Spleen (tissue), 11 donors: ENCODE data around the gene CCNY. TPM values are rescaled to one million over a fixed set of nuclear protein-coding genes. Genes with fewer than 3 reads are reported as not detected.

ENCODE experiments used
- DNase-seq: peaks from one replicate; pipeline ENCODE4 v3.0.0-alpha.2; 2020
- H3K27ac ChIP-seq, 8 donors: fragments of 200-600 bp; sonication (generic) in 7 of 8; 1 replicate in 4 of 8; 2 replicates in 4 of 8; pipeline versions ENCODE4 v1.5.0 to v1.8.0; 2016 to 2021; ENCODE audit warnings: inconsistent platforms in 4 of 8, mild to moderate bottlenecking in 4 of 8, moderate library complexity in 1 of 8
- H3K27me3 ChIP-seq, 7 donors: fragments of 200-600 bp; sonication (generic) in 6 of 7; replicated peaks in 1 of 7; 1 replicate in 4 of 7; 2 replicates in 3 of 7; pipeline versions ENCODE4 v1.5.0 to v1.8.0; 2016 to 2021; ENCODE audit warnings: inconsistent platforms in 3 of 7, mild to moderate bottlenecking in 1 of 7
- H3K36me3 ChIP-seq, 6 donors: fragments of 200-600 bp; sonication (generic) in 5 of 6; 1 replicate in 4 of 6; 2 replicates in 2 of 6; pipeline versions ENCODE4 v1.5.0 to v1.8.0; 2016 to 2021; ENCODE audit warnings: inconsistent platforms in 2 of 6
- H3K4me1 ChIP-seq, 6 donors: fragments of 200-600 bp; sonication (generic) in 5 of 6; 1 replicate in 3 of 6; 2 replicates in 3 of 6; pipeline versions ENCODE4 v1.5.0 to v1.8.0; 2016 to 2021; ENCODE audit warnings: inconsistent platforms in 3 of 6
- H3K4me3 ChIP-seq, 8 donors: fragments of 200-600 bp; sonication (generic) in 7 of 8; 1 replicate in 4 of 8; 2 replicates in 4 of 8; pipeline versions ENCODE4 v1.5.0 to v1.8.0; 2016 to 2021; ENCODE audit warnings: inconsistent platforms in 4 of 8, mild to moderate bottlenecking in 4 of 8, moderate library complexity in 2 of 8
- H3K9me3 ChIP-seq, 8 donors: fragments of 200-600 bp; sonication (generic) in 7 of 8; 1 replicate in 4 of 8; 2 replicates in 4 of 8; pipeline versions ENCODE4 v1.5.0 to v1.8.0; 2016 to 2021; ENCODE audit warnings: inconsistent platforms in 4 of 8
- CTCF ChIP-seq, 11 experiments: fragments of 200-600 bp in 7 of 11; fragments of 450-650 bp in 4 of 11; sonication (generic) in 4 of 11; IDR thresholded peaks in 8 of 11; conservative IDR thresholded peaks in 3 of 11; 1 replicate in 7 of 11; 2 replicates in 4 of 11; pipeline versions ENCODE4 v1.4.0 to v1.8.0; 2016 to 2021; ENCODE audit warnings: antibody characterized with exemption in 11 of 11, inconsistent platforms in 4 of 11, mild to moderate bottlenecking in 1 of 11
- POLR2A ChIP-seq, 3 donors: fragments of 450-650 bp; IDR thresholded peaks; one replicate each; pipeline ENCODE4 v1.5.1; 2017; ENCODE audit warnings: antibody characterized with exemption in 3 of 3, mild to moderate bottlenecking in 1 of 3
- POLR2AphosphoS5 ChIP-seq, 3 donors: sonication (generic); formaldehyde crosslinking; IDR thresholded peaks; one replicate each; pipeline ENCODE4 v1.5.1; 2017; ENCODE audit warnings: antibody characterized with exemption in 3 of 3
- WGBS, 5 donors: extraction: QIAGEN DNeasy Blood & Tissue Kit in 3 of 5; methylation state at CpG; one replicate each; pipeline versions ENCODE4 v1.1.5 to v1.1.7; 2013 to 2018; 5-methylcytosine and 5-hydroxymethylcytosine counted together
- intact Hi-C: fragments of 100-400 bp; cut with DNase I; formaldehyde crosslinking; loops from one replicate; pipeline ENCODE4 v1.15.0; 2023; ENCODE audit warnings: low total_unique reads
- polyA plus RNA-seq, 3 donors: library from polyadenylated mRNA; stranded (reverse); fragments of 200-250 nt; gene quantifications; one replicate each; pipeline ENCODE4 v1.2.1, GENCODE V29; 2013
- total RNA-seq, 7 donors: library from RNA; depleted of rRNA in 3 of 7; stranded (reverse); fragments of >200 nt in 3 of 7; fragmentation: NEBNext Ultra II Directional in 4 of 7; extraction: Animal tissue kit (Norgen Biotek cat#: 25700) in 4 of 7; gene quantifications; one replicate each; pipeline versions ENCODE4 v1.1.0 to v1.2.1, GENCODE V29; 2016 to 2021
- donor health status: healthy with polysubstance abuse.
- donor health status: DM: no; HTN: no; CAD: no; lungs with moderate emphysema.
- donor health status: DM: no; HTN: no; CAD: no.
- donor health status: Bipolar disorder and iron deficiency.
- donor health status: healthy.
- donor health status: DM: no; HTN: no; CAD: no.
- donor health status: DM: yes; HTN: yes; CAD: no.

Gene CCNY
- total and polyA plus RNA-seq, 10 donors, result 21.1 to 83.1 (median 52.1) TPM

GRCh38 chr10:35498693-35499092, 162.4 kb downstream of the CCNY start:
- no peaks in the 10 kb centered on the region for H3K9me3 ChIP-seq
- TF ChIP-seq POLR2AphosphoS5 (IDR thresholded peaks at IDR 0.05) (no peak), CTCF (IDR thresholded peaks at IDR 0.05 in 8 of 11, conservative IDR thresholded peaks at IDR 0.05 in 3 of 11) (no peak), POLR2A (IDR thresholded peaks at IDR 0.05) (no peak)
- peaks cover 15 to 72% (median 42%) of the 10 kb centered on the region in 6 donors for H3K4me1 ChIP-seq
- H3K27me3 ChIP-seq, result no peaks in the 10 kb centered on the region
- H3K36me3 ChIP-seq, result peaks cover 0 to 22% (median 0%) of the 10 kb centered on the region in 6 donors
- no peak overlapping the region for H3K4me3 ChIP-seq
- intact Hi-C loops, result no loop called here
- H3K27ac ChIP-seq, result peak overlapping the region in 4 of 8 donors; percentile 0 to 46 (median 18)
- whole genome bisulfite sequencing, 5 donors, result 81 to 94% (median 89%) methylated on average over 5 of the region's 5 CpGs
- no peak for DNase-seq

DNA sequence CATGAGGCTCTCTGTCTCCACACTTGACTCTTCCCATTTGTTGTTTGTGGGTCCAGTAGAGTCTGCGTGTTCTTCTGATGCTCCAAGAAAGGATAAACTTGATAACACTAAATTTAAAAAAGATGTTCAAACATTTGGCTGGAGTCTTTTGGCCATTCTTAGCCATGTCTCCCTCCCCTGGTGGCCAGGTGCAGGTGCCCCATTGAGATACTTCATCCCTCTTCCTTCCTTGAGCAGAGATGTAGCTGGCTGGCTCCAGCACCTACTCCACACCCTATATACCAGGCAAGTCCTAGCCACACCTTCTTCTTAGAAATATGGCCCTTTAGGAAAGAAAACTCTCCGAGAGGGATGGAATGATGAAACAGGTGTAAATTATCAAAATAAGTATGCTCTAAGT, 165.6 kb downstream of the CCNY start:
- no peak for TF ChIP-seq POLR2A (IDR thresholded peaks at IDR 0.05)
- no peak for TF ChIP-seq POLR2AphosphoS5 (IDR thresholded peaks at IDR 0.05)
- TF ChIP-seq CTCF (IDR thresholded peaks at IDR 0.05 in 8 of 11, conservative IDR thresholded peaks at IDR 0.05 in 3 of 11), result no peak
- no peak for DNase-seq
- H3K4me1 ChIP-seq, result peaks cover 0 to 41% (median 17%) of the 10 kb centered on the region in 6 donors
- H3K27me3 ChIP-seq, result no peaks in the 10 kb centered on the region
- no peak overlapping the region for H3K27ac ChIP-seq
- intact Hi-C loops, result no loop called here
- peaks cover 0 to 22% (median 0%) of the 10 kb centered on the region in 6 donors for H3K36me3 ChIP-seq
- 90 to 96% (median 93%) methylated on average over 2 of the region's 2 CpGs for WGBS, 5 donors
- no peak overlapping the region for H3K4me3 ChIP-seq
- H3K9me3 ChIP-seq, result no peaks in the 10 kb centered on the region

GRCh38 chr10:35502692-35503091, 166.4 kb downstream of the CCNY start:
- peaks cover 0 to 22% (median 0%) of the 10 kb centered on the region in 6 donors for H3K36me3 ChIP-seq
- intact Hi-C loops, result no loop called here
- no peak overlapping the region for H3K4me3 ChIP-seq
- H3K27me3 ChIP-seq, result no peaks in the 10 kb centered on the region
- H3K9me3 ChIP-seq, result no peaks in the 10 kb centered on the region
- H3K4me1 ChIP-seq, result peaks cover 0 to 36% (median 13%) of the 10 kb centered on the region in 6 donors
- TF ChIP-seq POLR2AphosphoS5 (IDR thresholded peaks at IDR 0.05), result no peak
- no peak for TF ChIP-seq CTCF (IDR thresholded peaks at IDR 0.05 in 8 of 11, conservative IDR thresholded peaks at IDR 0.05 in 3 of 11)
- no peak overlapping the region for H3K27ac ChIP-seq
- WGBS, 5 donors, result 90 to 99% (median 95%) methylated on average over 4 of the region's 4 CpGs
- DNase-seq, result no peak

DNA sequence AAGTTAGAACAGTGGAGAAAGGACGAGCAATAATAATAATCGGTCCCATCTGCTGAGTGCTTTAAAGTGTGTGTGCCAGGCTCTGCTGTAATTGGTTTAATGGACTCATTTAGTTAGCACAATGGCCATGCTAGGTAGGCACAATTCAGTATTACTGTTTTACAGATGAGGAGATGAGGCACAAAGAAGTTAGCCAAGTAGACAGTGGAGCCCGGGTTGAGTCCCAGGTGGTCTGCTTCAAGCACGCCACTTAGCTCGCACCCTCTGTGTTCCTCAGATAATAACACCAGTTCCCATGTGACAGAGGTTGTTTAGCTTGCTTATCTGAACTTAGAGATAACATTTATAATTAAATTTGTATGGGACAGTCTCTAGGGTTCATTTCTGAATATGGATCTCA, 167.3 kb downstream of the CCNY start:
- WGBS, 5 donors, result 94 to 99% (median 96%) methylated on average over 5 of the region's 5 CpGs
- intact Hi-C loops, result no loop called here
- H3K36me3 ChIP-seq, result peaks cover 0 to 22% (median 0%) of the 10 kb centered on the region in 6 donors

More for the DNA sequence above, 167.3 kb downstream of the CCNY start:
- peaks cover 0 to 36% (median 5%) of the 10 kb centered on the region in 6 donors for H3K4me1 ChIP-seq
- H3K27me3 ChIP-seq, result no peaks in the 10 kb centered on the region
- no peak overlapping the region for H3K4me3 ChIP-seq
- H3K9me3 ChIP-seq, result no peaks in the 10 kb centered on the region
- no peak overlapping the region for H3K27ac ChIP-seq
- no peak for TF ChIP-seq CTCF (IDR thresholded peaks at IDR 0.05 in 8 of 11, conservative IDR thresholded peaks at IDR 0.05 in 3 of 11)
- TF ChIP-seq POLR2AphosphoS5 (IDR thresholded peaks at IDR 0.05), result no peak
- no peak for TF ChIP-seq POLR2A (IDR thresholded peaks at IDR 0.05)
- DNase-seq, result no peak
